Panc1 (cell line): Measurements from ENCODE around the gene CDK8. TPM values are rescaled to one million over a fixed set of nuclear protein-coding genes. Genes with fewer than 3 reads are reported as not detected.

ENCODE experiments used
- ATAC-seq: fragments of 200-7000 bp; cut with Tn5 transposase; 2 replicates; pipeline ENCODE4 v1.9.1; 2020; ENCODE audit warnings: mild to moderate bottlenecking, moderate library complexity
- BruUV-seq: library from RNA; stranded (reverse); fragments of 400-500 nt; replicated peaks from 2 replicates; lab custom pipeline; 2021; lab: Mats Ljungman, UMichigan
- CTCF ChIA-PET: fragments of 300-600 bp; sonication (Branson Sonifier 250); formaldehyde crosslinking; loops from one replicate; lab custom pipeline; 2022; ENCODE audit warnings: antibody characterized with exemption; lab: Charles Lee
- POLR2A ChIA-PET: fragments of 300-600 bp; sonication (Branson Sonifier 250); formaldehyde crosslinking; loops from one replicate; lab custom pipeline; 2022; ENCODE audit warnings: antibody characterized with exemption; lab: Charles Lee
- DNase-seq: peaks from one replicate; pipeline ENCODE4 v3.0.0-alpha.2; 2010; ENCODE audit warnings: low read depth, low spot score
- H3K27ac ChIP-seq: 2 replicates; pipeline ENCODE4 v1.5.1; 2011; ENCODE audit warnings: mild to moderate bottlenecking, low read length, inconsistent platforms
- H3K27me3 ChIP-seq: fragments of 200-500 bp; sonication (Bioruptor generic); 2 replicates; pipeline ENCODE4 v1.6.0; 2014; ENCODE audit warnings: low read length, inconsistent platforms; ENCODE audit not compliant: control insufficient read depth, insufficient read depth
- H3K36me3 ChIP-seq: fragments of 200-500 bp; sonication (Bioruptor generic); 2 replicates; pipeline ENCODE4 v1.5.1; 2014; ENCODE audit warnings: inconsistent platforms, mild to moderate bottlenecking, low read length, moderate library complexity; ENCODE audit not compliant: control insufficient read depth, insufficient read depth
- H3K4me1 ChIP-seq: 2 replicates; pipeline ENCODE4 v1.5.1; 2011; ENCODE audit warnings: inconsistent platforms, mild to moderate bottlenecking, low read length, moderate library complexity; ENCODE audit not compliant: control insufficient read depth, insufficient read depth
- H3K4me3 ChIP-seq, 2 experiments: 2 replicates each; pipeline ENCODE4 v1.5.1; 2011 to 2012; ENCODE audit warnings: low read depth in 2 of 2, low read length in 2 of 2, mild to moderate bottlenecking in 2 of 2, inconsistent platforms in 1 of 2, moderate library complexity in 1 of 2
- H3K9me3 ChIP-seq: fragments of 200-500 bp; sonication (Bioruptor generic); 2 replicates; pipeline ENCODE4 v1.5.1; 2014; ENCODE audit warnings: low read depth, mild to moderate bottlenecking, inconsistent platforms, low read length, moderate library complexity; ENCODE audit not compliant: control insufficient read depth, insufficient read depth
- CTCF ChIP-seq: fragments of 450-650 bp; IDR thresholded peaks from 2 replicates; pipeline ENCODE4 v1.5.1; 2017; ENCODE audit warnings: mild to moderate bottlenecking
- POLR2AphosphoS5 ChIP-seq: IDR thresholded peaks from 2 replicates; pipeline ENCODE4 v1.6.1; 2012; ENCODE audit warnings: mild to moderate bottlenecking, low read depth, low read length, moderate library complexity
- SIN3A ChIP-seq: IDR thresholded peaks from 2 replicates; pipeline ENCODE4 v1.6.1; 2012; ENCODE audit warnings: low read depth, mild to moderate bottlenecking, low read length, moderate library complexity, borderline replicate concordance; ENCODE audit not compliant: insufficient read depth
- TCF7L2 ChIP-seq: IDR thresholded peaks from 2 replicates; pipeline ENCODE4 v1.6.1; 2011; ENCODE audit warnings: mild to moderate bottlenecking, low read depth, low read length, inconsistent platforms
- in situ Hi-C: cut with HindIII; loops from 2 replicates; pipeline ENCODE4 v1.10.0; 2016; ENCODE audit warnings: low sequenced_read_pairs, low pct_unique_long_range_greater_than_20kb
- intact Hi-C: fragments of 100-400 bp; cut with micrococcal nuclease; formaldehyde crosslinking; loops from one replicate; pipeline ENCODE4 v1.10.0; 2022; ENCODE audit not compliant: unreplicated experiment
- total RNA-seq: library from RNA; stranded (reverse); gene quantifications from one replicate; pipeline ENCODE4 v1.2.1, GENCODE V29; 2021; ENCODE audit not compliant: unreplicated experiment
- TF ChIP-seq, protein P1 (sequence below), 2 experiments: IDR thresholded peaks; 2 replicates each; pipeline ENCODE4 v1.6.1; 2011 to 2012; ENCODE audit warnings: low read depth in 2 of 2, control low read depth in 1 of 2, low read length in 1 of 2, mild to moderate bottlenecking in 1 of 2, moderate library complexity in 1 of 2; ENCODE audit not compliant: insufficient read depth in 1 of 2

CDK8 gene
- total RNA-seq, 1 experiment from 2014 or later = 14.9 TPM

- ChIA-PET POLR2A (no interaction called here), CTCF (no interaction called here)
- in situ Hi-C loops (no loop called here), intact Hi-C loops (no loop called here)
- Histone ChIP-seq H3K27me3 (no peaks in the 10 kb centered on the region), H3K4me3 (no peak overlapping the region), H3K9me3 (no peaks in the 10 kb centered on the region), H3K27ac (no peak overlapping the region), H3K36me3 (no peaks in the 10 kb centered on the region), H3K4me1 (no peaks in the 10 kb centered on the region)
- no peak for ATAC-seq
- BruUV-seq = no TSS peak
- TF ChIP-seq TCF7L2 = no peak
- TF ChIP-seq, protein P1, sequence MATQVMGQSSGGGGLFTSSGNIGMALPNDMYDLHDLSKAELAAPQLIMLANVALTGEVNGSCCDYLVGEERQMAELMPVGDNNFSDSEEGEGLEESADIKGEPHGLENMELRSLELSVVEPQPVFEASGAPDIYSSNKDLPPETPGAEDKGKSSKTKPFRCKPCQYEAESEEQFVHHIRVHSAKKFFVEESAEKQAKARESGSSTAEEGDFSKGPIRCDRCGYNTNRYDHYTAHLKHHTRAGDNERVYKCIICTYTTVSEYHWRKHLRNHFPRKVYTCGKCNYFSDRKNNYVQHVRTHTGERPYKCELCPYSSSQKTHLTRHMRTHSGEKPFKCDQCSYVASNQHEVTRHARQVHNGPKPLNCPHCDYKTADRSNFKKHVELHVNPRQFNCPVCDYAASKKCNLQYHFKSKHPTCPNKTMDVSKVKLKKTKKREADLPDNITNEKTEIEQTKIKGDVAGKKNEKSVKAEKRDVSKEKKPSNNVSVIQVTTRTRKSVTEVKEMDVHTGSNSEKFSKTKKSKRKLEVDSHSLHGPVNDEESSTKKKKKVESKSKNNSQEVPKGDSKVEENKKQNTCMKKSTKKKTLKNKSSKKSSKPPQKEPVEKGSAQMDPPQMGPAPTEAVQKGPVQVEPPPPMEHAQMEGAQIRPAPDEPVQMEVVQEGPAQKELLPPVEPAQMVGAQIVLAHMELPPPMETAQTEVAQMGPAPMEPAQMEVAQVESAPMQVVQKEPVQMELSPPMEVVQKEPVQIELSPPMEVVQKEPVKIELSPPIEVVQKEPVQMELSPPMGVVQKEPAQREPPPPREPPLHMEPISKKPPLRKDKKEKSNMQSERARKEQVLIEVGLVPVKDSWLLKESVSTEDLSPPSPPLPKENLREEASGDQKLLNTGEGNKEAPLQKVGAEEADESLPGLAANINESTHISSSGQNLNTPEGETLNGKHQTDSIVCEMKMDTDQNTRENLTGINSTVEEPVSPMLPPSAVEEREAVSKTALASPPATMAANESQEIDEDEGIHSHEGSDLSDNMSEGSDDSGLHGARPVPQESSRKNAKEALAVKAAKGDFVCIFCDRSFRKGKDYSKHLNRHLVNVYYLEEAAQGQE (IDR thresholded peaks at IDR 0.05; ENCODE audit: insufficient read depth in 1 of 2, low read depth in 2 of 2, low read length in 1 of 2) = no peak
- TF ChIP-seq SIN3A = no peak
- no peak for TF ChIP-seq POLR2AphosphoS5
- no peak for TF ChIP-seq CTCF
- no peak for DNase-seq
These were observed 125.9 kb downstream of the CDK8 start for GRCh38 chr13:26379831-26380230.

DNA sequence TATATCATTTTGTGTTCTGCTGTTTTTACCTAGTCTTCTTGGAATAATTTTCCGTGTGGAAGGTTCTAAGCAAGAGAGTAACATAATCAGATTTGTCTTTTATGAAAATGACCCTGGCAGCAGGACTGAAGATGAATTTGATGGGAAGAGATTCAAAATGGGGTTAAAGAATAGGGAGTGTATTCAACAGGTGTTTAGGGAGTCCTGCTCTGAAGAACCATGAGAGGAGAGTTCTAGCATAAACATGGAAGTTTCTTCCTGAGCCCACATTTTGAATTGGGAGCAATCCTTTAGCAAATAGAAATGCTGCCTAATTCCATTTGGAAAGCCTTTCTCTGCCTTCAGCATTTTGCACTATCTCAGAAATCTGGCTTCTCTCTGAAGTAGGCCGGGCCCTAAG lies 127.0 kb downstream of the CDK8 start:
- no peak for TF ChIP-seq SIN3A
- TF ChIP-seq POLR2AphosphoS5 = no peak
- TF ChIP-seq, protein P1 (IDR thresholded peaks at IDR 0.05; ENCODE audit: insufficient read depth in 1 of 2, low read depth in 2 of 2, low read length in 1 of 2) = no peak
- no peak for TF ChIP-seq TCF7L2
- TF ChIP-seq CTCF = no peak
- in situ Hi-C loops = no loop called here
- intact Hi-C loops = no loop called here
- H3K36me3 ChIP-seq = no peaks in the 10 kb centered on the region
- no peak overlapping the region for H3K4me3 ChIP-seq
- no peak for DNase-seq
- no TSS peak for BruUV-seq
- H3K27me3 ChIP-seq = no peaks in the 10 kb centered on the region
- H3K4me1 ChIP-seq = no peaks in the 10 kb centered on the region
- no peaks in the 10 kb centered on the region for H3K9me3 ChIP-seq
- ChIA-PET CTCF (no interaction called here), POLR2A (no interaction called here)
- ATAC-seq = no peak
- H3K27ac ChIP-seq = no peak overlapping the region
